GM19240 (cell line): ENCODE measurements around the gene POM121C.
"Not testable (repeated sequence)": the region's sequence is repeated elsewhere in the genome, so short reads cannot be mapped to it uniquely, and the experiment has no call there.

Experiments used
- DNase-seq: peaks from one replicate; pipeline ENCODE4 v3.0.0; 2011; ENCODE audit warnings: low spot score; ENCODE audit not compliant: insufficient read length

Gene POM121C

GRCh38 chr7:75423481-75423880 is 62.6 kb downstream of the POM121C start:
- not testable (repeated sequence) for DNase-seq

DNA sequence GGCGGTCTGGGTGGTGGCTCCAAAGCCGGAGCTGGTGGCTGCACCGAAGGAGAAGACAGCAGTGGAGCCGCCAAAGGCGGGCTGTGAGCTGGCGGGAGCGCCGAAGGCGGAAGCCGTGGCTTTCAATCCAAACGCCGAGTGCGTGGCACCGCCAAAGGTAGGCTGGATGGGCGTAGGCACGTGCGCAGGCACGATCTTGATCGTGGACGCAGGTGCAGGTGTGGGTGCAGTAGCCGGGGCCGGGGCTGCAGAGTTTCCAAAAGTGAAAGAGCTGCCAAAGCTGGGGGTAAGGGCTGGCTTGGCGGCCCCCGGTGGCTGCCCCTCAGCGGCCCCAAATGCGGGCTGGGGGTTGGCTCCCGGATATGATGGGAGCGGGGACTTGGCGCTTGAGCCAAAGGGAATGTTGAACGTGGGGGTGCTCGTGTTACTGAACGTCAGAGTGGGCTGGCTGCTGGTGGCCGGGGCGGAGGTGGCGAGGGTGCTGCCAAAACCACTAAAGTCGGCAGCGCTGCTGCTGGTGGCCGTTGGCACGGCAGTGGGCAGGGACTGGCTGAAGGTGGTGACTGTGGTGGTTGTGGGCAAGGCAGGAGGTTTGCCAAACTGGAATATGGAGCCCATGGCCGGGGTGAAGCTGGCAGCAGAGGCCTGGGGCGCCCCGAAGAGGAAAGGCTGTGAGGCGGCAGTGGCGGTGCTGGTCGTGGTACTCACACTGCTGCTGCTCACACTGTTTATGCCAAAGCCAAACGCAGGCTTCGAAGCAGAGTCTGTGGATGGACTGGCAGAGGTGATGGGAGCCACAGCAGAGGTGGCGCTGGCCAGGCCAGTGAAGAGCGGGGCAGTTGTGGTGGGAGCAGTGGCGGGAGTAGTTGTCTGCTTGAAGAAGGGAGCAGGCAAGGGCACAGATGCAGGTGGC is 64.0 kb downstream of the POM121C start:
- DNase-seq: not testable (repeated sequence)

- not testable (repeated sequence) for DNase-seq
Measured at GRCh38 chr7:75420152-75420551, 65.9 kb downstream of the POM121C start.

DNA sequence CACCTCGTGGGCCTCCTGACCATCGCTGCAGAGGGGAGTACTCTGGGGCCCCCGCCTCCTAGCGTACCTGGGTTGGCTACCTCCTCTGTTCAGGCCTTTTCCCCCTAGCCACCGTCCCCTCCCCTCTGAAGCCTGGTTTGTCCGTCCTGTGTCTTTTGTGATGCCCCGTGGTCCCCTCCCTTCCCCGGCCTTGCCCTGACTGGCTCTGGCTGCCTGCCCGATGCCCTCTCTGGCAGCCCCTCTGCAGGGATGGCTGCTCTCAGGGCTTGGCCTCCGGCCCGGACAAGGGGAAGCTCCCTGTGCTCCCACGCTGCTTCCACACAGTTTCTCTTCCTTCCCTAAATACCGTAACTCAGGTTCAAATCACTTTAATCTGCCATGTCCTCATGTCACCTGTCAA is 66.4 kb downstream of the POM121C start:
- not testable (repeated sequence) for DNase-seq

DNA sequence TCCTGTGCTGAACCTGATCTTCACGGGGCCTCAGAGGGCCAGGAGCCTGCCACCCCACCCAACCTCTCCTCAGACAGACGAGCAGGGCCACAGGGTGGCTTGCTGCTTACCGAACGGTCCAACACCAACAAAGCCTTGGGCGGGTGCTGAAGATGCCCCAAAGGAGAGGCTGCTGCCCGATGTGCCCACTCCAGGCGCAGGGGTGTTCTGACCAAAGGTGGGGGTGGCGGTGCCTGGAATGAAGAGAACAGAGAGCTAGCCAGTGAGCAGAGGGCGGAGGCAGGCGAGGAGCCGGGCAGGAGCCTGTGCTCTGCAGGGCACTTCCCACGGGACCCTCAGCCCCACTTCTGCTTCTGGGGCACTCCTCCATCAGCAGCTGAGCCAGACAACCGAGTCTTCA is 66.9 kb downstream of the POM121C start:
- DNase-seq: not testable (repeated sequence)

DNA sequence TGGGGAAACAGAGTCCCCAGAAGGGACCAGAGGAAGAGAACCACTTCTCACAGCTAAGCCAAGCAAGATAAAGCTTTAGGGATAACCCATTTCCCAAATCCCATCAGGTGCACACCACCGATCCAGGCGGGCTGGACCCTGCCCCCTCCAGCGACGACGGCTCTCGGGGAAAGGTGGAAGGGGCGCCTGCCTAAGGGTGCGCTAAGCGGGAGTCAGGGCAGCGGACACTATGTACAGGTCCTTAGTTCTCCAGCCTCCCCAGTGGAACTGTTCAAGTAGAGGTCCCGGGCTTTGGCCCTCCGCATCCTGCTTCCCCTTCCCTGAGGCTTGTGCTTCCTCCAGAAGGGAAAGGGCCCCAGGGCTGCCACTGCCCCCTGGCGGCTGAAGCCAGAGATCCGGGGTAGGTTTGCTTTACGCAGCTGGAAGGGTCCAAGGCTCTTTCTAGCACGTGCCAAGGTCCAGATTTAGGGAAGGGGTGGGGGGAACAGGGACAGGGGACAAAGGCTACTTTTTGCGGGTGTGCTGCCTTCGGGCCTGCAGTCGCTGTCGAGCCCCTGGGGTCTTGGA is 67.7 kb downstream of the POM121C start:
- DNase-seq: not testable (repeated sequence)

DNA sequence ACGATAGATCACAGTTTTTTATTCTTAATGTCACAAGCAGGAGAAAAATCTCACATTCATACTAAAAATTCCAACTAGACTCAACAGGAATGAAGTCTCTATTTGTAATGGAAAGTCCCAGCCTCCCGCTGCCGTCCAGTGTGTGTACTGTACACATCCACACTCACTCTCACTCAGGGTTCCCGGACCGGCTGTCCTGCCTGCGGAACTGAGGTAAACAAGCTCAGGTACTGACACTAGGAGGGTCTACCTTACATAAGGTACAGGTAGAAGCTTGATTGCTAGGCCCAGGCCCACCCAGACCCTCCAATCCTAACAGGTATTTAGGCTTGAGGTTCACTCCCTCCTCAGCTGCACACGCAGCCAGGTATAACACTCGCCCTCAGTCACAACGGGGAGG is 69.3 kb downstream of the POM121C start:
- not testable (repeated sequence) for DNase-seq

GRCh38 chr7:75415829-75416373 is 70.2 kb downstream of the POM121C start:
- not testable (repeated sequence) for DNase-seq

- DNase-seq: not testable (repeated sequence)
Measured at GRCh38 chr7:75415428-75415817, 70.7 kb downstream of the POM121C start.

DNA sequence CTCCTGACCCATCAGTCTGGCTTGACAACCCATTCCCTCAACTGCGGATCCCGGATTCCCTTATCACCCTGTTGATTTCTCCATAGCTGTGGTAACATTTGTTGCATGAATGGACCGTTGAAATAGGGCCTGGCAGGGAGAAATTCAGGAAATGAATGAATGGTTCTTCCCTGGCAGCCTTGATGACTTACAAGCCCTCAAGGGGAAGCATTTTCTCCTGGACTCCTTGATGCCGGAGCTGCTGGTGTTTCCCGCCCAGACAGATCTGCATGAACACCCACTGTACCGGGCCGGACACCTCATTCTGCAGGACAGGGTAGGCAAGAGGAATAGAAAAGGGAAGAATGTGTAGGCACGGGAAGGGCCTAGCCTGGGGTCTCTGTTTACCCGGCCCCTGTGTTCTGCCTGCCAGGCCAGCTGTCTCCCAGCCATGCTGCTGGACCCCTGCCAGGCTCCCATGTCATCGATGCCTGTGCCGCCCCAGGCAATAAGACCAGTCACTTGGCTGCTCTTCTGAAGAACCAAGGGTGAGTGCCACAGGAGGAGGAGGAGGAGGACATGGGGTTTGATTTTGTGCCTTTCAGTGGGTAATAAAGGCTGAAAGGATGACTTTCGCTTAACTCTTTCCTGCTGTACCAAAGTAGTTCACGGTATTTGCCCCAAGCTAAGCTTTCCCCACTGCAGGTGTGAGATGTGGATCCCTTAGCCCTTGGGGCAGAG is 71.2 kb downstream of the POM121C start:
- DNase-seq: not testable (repeated sequence)

- not testable (repeated sequence) for DNase-seq
Measured at GRCh38 chr7:75414204-75414603, 71.9 kb downstream of the POM121C start.

- not testable (repeated sequence) for DNase-seq
Measured at GRCh38 chr7:75410823-75411173, 75.3 kb downstream of the POM121C start.

DNA sequence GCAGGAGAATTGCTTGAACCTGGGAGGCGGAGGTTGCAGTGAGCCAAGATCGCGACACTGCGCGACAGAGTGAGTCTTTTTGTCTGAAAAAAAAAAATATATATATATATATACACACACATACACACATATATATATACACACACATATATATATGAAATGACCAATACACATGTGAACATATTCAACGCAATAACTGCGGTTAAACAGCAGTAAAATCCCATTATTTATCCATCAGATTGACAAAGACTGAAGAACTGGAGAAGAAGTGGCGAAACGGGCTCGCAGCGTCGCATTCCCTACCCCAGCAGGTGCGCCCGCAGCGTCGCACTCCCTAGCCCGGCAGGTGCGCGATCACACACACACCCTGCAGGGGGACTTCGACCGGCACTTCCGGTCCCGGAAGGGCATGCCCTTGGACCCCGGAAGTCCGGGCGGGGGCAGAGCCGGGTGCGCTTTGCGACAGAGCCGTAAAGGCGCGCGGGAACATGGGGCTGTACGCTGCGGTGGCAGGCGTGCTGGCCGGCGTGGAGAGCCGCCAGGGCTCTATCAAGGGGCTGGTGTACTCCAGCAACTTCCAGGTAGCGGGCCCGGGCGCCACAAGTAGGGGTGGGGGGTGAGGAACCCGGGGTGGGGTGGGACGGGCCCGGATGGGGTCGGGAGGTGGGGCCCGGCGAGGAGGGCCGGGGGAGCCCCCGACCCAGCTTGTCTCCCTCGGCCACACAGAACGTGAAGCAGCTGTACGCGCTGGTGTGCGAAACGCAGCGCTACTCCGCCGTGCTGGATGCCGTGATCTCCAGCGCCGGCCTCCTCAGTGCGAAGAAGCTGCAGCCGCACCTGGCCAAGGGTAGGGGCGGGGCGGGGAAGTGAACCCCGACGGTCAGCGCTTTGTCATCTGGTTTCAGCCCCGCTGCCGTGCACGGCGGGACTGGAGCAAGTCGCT is 75.9 kb downstream of the POM121C start:
- DNase-seq: not testable (repeated sequence)

GRCh38 chr7:75404663-75405062 is 81.4 kb downstream of the POM121C start:
- not testable (repeated sequence) for DNase-seq

DNA sequence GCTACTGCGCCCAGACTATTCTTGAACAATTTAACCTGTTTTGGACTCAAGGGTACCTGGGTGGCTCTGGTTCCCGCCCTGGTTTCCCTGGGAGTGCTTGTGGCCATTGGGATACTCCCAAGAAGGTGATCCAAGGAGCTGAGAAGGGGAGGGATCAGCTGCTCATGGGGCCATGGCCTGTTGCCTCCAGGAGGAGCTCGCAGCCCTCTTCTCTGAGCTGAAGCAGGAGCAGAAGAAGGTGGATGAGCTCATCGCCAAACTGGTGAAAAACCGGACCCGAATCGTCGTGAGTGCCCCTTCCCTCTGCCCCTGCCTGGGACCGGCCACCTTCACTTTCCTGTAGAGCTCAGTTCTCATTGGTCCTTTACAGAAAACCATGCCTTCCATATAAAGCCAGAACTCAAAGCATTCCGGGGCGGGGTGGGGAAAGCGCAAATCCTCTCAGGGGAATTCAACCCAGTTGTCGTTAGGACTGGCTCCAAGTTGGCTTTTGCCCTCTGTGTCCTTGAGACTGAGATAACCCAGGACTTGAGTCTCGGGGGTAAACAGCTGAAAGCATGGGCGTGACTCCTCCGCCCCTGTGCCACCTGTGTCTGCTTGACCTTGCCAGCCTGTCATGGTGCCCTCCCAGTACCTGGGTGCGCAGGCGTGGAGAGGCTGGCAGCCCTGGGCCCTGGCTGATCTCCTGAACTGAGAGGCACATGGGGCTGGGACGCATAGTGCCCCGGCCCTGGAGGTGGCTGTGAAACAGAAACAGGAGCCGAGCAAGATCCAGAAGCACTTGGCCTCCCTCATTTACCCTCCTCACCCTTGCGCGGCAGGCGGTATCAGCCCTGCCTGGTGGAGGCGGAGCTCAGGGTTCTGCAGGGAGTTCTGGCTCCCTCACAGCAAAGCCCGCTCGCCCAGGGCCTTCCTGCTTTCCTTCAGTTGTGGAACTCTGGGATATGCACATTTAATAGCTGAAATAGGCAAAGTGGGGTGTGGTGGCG is 82.3 kb downstream of the POM121C start:
- not testable (repeated sequence) for DNase-seq

DNA sequence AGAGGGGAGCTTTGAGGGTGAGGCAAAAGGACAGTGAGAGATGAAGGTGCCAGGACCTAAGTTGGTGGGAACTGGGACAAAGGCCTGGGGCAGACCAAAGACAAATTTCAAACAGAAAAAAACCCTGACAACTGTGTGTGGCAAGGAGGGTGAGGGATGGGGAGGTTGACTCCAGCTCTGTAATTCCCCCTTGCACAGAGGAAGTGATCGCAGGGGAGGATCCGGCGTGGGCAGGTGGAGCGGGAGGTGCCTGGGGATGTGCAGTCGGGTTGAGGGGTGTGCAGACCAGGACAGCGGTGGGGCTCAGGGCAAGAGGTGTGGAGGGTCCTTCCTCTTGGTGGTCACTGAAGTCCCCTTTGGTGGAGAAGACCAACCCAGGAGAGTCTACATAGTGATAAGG is 85.5 kb downstream of the POM121C start:
- not testable (repeated sequence) for DNase-seq

GRCh38 chr7:75398771-75399700 is 87.1 kb downstream of the POM121C start:
- not testable (repeated sequence) for DNase-seq

DNA sequence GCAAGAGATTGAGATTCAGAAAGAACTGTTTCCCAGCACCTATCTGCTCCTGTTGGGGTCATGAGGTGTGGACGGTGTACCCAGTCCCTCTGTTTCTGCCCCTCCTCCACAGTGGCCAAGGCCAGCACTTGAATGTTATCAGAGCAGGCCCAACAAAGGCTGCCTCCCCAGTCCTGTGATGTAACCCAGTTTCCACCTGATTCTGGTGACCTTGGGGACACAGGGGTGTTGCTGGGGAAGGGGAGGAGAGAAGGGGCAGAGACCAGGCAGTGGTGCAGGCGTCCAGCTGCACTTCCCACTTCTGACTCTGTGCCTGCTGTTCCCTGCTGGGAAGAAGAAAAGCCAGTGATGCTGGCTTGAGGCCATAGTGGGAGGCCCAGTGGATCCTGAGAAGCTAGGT is 88.2 kb downstream of the POM121C start:
- DNase-seq: not testable (repeated sequence)
